Chondrocyte (in vitro differentiated cells): ENCODE measurements around the gene HOXB13. TPM values are rescaled to one million over a fixed set of nuclear protein-coding genes. Genes with fewer than 3 reads are reported as not detected.
"Not testable (repeated sequence)": the region's sequence is repeated elsewhere in the genome, so short reads cannot be mapped to it uniquely, and the experiment has no call there.

Experiments
- DNase-seq: peaks from one replicate; pipeline ENCODE4 v3.0.0; 2021; ENCODE audit warnings: mixed read lengths, low spot score
- H3K27ac Mint-ChIP-seq: one replicate; pipeline ENCODE4 v1.8.0; 2021; ENCODE audit warnings: mild to moderate bottlenecking, moderate library complexity, mixed read lengths; ENCODE audit not compliant: unreplicated experiment
- H3K27me3 Mint-ChIP-seq: 2 replicates; pipeline ENCODE4 v1.8.0; 2021; ENCODE audit warnings: low read depth, mixed read lengths
- H3K36me3 Mint-ChIP-seq: 2 replicates; pipeline ENCODE4 v1.8.0; 2021; ENCODE audit warnings: low read depth, mixed read lengths
- H3K4me1 Mint-ChIP-seq: 2 replicates; pipeline ENCODE4 v1.8.0; 2021; ENCODE audit warnings: low read depth, mild to moderate bottlenecking, mixed read lengths
- H3K4me3 Mint-ChIP-seq: one replicate; pipeline ENCODE4 v1.8.0; 2021; ENCODE audit warnings: mild to moderate bottlenecking, moderate library complexity, mixed read lengths; ENCODE audit not compliant: unreplicated experiment
- H3K9me3 Mint-ChIP-seq: 2 replicates; pipeline ENCODE4 v1.8.0; 2021; ENCODE audit warnings: low read depth, mixed read lengths
- total RNA-seq: library from RNA; stranded (reverse); gene quantifications from 3 replicates; pipeline ENCODE4 v1.2.1, GENCODE V29; 2021
- TF ChIP-seq, protein P1 (sequence below): fragments of 200-600 bp; sonication (generic); IDR thresholded peaks from 2 replicates; pipeline ENCODE4 v1.5.0; 2021; ENCODE audit warnings: antibody characterized with exemption, mild to moderate bottlenecking, moderate library complexity

HOXB13 gene
- total RNA-seq, 1 donor from 2014 or later, result not detected

- Mint-ChIP-seq H3K27ac (no peak overlapping the region), H3K27me3 (peaks cover 82% of the 10 kb centered on the region)
These were observed 11.0 kb downstream of the HOXB13 start for GRCh38 chr17:48717367-48718226.

DNA sequence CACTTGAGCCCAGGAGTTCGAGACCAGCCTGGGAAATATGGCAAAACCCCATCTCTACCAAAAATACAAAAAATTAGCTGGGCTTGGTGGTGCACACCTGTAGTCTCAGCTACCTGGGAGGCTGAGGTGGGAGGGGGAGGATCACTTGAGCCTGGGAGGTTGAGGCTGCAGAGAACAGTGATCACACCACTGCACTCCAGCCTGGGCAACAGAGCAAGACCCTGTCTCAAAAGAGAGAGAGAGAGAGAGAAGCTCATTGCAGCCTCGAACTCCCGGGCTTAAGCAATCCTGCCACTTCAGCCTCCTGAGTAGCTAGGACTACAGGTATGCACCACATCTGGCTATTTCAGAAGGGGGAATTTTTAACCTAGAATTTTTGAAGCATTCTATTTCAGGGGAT lies 12.0 kb downstream of the HOXB13 start:
- peaks cover 77% of the 10 kb centered on the region for H3K27me3 Mint-ChIP-seq
- not testable (repeated sequence) for H3K27ac Mint-ChIP-seq, H3K4me3 Mint-ChIP-seq, H3K36me3 Mint-ChIP-seq, H3K9me3 Mint-ChIP-seq, DNase-seq
- H3K4me1 Mint-ChIP-seq, result peaks cover 12% of the 10 kb centered on the region

More at GRCh38 chr17:48717367-48718226, 11.0 kb downstream of the HOXB13 start:
- H3K4me3 Mint-ChIP-seq, result no peak overlapping the region
- no peak for DNase-seq
- H3K4me1 Mint-ChIP-seq, result peaks cover 12% of the 10 kb centered on the region
- TF ChIP-seq, protein P1, sequence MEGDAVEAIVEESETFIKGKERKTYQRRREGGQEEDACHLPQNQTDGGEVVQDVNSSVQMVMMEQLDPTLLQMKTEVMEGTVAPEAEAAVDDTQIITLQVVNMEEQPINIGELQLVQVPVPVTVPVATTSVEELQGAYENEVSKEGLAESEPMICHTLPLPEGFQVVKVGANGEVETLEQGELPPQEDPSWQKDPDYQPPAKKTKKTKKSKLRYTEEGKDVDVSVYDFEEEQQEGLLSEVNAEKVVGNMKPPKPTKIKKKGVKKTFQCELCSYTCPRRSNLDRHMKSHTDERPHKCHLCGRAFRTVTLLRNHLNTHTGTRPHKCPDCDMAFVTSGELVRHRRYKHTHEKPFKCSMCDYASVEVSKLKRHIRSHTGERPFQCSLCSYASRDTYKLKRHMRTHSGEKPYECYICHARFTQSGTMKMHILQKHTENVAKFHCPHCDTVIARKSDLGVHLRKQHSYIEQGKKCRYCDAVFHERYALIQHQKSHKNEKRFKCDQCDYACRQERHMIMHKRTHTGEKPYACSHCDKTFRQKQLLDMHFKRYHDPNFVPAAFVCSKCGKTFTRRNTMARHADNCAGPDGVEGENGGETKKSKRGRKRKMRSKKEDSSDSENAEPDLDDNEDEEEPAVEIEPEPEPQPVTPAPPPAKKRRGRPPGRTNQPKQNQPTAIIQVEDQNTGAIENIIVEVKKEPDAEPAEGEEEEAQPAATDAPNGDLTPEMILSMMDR, result no peak
- H3K9me3 Mint-ChIP-seq, result no peaks in the 10 kb centered on the region
- no peaks in the 10 kb centered on the region for H3K36me3 Mint-ChIP-seq

GRCh38 chr17:48715496-48716399 lies 12.8 kb downstream of the HOXB13 start:
- peaks cover 78% of the 10 kb centered on the region for H3K27me3 Mint-ChIP-seq

DNA sequence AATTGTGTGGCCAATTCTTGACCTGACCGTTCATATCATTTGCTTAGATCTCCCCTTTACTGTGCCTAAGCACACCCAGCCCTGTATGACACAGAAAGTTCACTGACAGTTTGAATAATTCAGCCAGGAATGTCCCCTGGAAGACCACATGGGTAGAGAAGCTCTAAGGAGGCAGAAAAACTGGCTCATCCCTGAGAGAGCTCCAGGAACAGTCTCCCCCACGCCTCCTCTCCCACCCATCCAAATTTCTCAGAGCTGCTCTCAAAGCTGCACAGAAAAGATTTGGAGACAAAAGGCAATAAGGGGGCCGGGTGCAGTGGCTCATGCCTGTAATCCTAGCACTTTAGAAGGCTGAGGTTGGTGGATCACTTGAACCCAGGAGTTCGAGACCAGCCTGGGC lies 17.4 kb downstream of the HOXB13 start:
- H3K27me3 Mint-ChIP-seq, result peaks cover 75% of the 10 kb centered on the region
- TF ChIP-seq, protein P1, result no peak
- H3K36me3 Mint-ChIP-seq, result no peaks in the 10 kb centered on the region
- no peaks in the 10 kb centered on the region for H3K9me3 Mint-ChIP-seq
- no peak overlapping the region for H3K27ac Mint-ChIP-seq
- no peaks in the 10 kb centered on the region for H3K4me1 Mint-ChIP-seq
- H3K4me3 Mint-ChIP-seq, result no peak overlapping the region
- no peak for DNase-seq

More at GRCh38 chr17:48715496-48716399, 12.8 kb downstream of the HOXB13 start:
- H3K36me3 Mint-ChIP-seq, result no peaks in the 10 kb centered on the region
- H3K4me3 Mint-ChIP-seq, result no peak overlapping the region
- no peak overlapping the region for H3K27ac Mint-ChIP-seq
- DNase-seq, result no peak
- H3K9me3 Mint-ChIP-seq, result no peaks in the 10 kb centered on the region
- peaks cover 12% of the 10 kb centered on the region for H3K4me1 Mint-ChIP-seq
- TF ChIP-seq, protein P1, result no peak

DNA sequence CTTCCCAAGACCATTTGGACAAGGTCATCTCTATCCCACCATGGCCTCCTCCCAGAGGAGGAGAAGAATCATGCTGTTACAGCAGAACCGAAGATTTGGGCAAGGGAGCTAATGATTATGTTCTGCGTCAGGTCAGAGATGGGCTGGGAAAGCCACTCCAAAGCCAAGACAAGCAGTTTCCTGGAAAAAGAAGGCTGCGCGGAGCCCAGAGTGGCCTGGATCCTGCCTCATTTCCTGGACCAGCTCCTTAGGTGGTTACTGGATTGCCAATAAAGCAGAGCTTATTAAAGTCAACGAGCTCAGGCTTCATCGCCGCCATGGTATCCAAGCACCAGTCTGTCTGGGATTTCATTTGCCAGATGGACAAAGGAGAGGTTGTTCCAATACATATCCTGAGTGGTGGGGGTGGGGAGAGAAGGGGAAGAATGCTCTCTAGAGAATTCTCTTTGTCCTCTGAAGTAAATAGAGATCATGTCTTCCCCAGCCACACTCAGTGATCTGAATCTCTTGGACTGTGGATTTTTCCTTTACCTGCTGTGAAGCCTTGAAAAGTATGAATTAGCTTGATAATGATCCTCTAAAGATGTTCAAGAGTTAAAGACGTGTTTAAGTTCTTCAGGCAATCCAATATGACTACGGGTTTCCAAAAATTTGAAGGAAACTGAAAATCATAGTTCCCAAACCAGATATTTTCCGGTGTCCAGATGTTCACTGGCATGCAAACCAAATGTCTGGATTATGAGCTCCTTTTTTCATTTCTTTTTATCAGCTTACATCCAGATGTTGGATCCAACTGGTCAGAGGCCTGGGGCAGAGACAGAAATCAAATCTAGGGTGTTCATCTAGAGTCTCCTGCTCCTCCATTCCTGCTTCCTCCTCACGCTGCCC lies 23.9 kb downstream of the HOXB13 start:
- no peaks in the 10 kb centered on the region for H3K4me1 Mint-ChIP-seq
- H3K9me3 Mint-ChIP-seq, result no peaks in the 10 kb centered on the region
- H3K36me3 Mint-ChIP-seq, result no peaks in the 10 kb centered on the region
- no peak overlapping the region for H3K27ac Mint-ChIP-seq
- DNase-seq, result no peak
- H3K4me3 Mint-ChIP-seq, result no peak overlapping the region
- TF ChIP-seq, protein P1, result no peak
- peaks cover 73% of the 10 kb centered on the region for H3K27me3 Mint-ChIP-seq
